Retinal pigment epithelial cell (primary cell): ENCODE measurements around the gene MEF2C.

Experiments used
- DNase-seq: peaks from one replicate; pipeline ENCODE4 v3.0.0-alpha.2; 2010; ENCODE audit warnings: low read depth
- H3K4me3 ChIP-seq: 2 replicates; pipeline ENCODE4 v1.5.1; 2011; ENCODE audit warnings: mild to moderate bottlenecking, low read length, control low read depth, moderate library complexity
- TF ChIP-seq, protein P1 (sequence below): conservative IDR thresholded peaks from 2 replicates; pipeline ENCODE4 v1.5.1; 2011; ENCODE audit warnings: low read depth, low read length, control low read depth, inconsistent platforms

MEF2C gene

DNA sequence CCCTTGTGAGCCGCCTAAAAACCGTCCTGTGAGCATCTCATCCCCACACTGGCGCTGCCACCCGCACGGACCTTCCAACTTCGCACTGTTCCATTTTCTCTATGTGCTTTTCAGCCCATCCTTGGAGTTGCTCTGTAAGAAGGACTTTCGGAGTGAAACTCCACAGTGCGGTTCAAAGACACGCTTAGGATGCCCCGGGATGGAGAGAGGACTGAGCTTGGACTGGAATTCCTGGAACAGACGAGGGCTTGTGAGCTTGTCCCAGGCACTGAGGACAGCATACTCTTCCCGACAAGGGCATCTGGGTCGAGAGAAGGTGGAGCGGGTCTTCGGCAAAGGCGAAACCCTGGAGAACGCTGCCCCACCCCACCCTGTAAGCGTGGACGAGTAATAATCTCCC is 187.8 kb downstream of the MEF2C start:
- TF ChIP-seq, protein P1, sequence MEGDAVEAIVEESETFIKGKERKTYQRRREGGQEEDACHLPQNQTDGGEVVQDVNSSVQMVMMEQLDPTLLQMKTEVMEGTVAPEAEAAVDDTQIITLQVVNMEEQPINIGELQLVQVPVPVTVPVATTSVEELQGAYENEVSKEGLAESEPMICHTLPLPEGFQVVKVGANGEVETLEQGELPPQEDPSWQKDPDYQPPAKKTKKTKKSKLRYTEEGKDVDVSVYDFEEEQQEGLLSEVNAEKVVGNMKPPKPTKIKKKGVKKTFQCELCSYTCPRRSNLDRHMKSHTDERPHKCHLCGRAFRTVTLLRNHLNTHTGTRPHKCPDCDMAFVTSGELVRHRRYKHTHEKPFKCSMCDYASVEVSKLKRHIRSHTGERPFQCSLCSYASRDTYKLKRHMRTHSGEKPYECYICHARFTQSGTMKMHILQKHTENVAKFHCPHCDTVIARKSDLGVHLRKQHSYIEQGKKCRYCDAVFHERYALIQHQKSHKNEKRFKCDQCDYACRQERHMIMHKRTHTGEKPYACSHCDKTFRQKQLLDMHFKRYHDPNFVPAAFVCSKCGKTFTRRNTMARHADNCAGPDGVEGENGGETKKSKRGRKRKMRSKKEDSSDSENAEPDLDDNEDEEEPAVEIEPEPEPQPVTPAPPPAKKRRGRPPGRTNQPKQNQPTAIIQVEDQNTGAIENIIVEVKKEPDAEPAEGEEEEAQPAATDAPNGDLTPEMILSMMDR, result no peak
- no peak overlapping the region for H3K4me3 ChIP-seq
- no peak for DNase-seq

DNA sequence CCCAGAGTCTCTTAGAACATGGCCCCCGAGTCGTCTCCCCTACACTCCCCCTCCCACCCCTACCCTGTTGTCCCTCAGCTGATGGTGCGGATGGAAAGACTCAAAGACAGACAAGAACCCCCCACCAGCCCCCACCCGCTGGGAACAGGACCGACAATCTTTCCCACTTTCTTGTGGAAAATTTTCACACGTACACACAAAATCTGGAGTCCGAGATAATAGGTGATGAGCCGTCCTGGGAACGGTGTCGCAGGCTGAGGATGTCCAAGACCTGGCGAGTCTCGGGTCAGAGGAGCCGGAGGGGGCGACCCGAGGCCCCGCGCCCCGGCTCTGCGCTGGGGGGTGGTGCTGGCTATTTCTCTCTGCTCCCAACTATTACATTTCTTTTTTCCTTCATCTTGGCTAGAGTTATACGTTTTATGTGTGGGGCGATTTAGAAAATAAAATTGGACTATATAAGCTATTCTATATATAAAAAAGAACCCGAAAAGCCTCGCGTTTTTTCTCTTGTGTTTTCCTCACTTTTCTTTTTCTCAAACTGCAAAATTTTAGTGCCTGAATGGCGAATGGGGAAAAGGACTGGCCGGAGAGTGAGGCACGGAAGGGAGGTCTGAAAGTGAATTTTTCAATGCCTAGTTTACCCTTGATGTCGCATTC is 188.8 kb downstream of the MEF2C start:
- TF ChIP-seq, protein P1, result no peak
- H3K4me3 ChIP-seq, result no peak overlapping the region
- no peak for DNase-seq

DNA sequence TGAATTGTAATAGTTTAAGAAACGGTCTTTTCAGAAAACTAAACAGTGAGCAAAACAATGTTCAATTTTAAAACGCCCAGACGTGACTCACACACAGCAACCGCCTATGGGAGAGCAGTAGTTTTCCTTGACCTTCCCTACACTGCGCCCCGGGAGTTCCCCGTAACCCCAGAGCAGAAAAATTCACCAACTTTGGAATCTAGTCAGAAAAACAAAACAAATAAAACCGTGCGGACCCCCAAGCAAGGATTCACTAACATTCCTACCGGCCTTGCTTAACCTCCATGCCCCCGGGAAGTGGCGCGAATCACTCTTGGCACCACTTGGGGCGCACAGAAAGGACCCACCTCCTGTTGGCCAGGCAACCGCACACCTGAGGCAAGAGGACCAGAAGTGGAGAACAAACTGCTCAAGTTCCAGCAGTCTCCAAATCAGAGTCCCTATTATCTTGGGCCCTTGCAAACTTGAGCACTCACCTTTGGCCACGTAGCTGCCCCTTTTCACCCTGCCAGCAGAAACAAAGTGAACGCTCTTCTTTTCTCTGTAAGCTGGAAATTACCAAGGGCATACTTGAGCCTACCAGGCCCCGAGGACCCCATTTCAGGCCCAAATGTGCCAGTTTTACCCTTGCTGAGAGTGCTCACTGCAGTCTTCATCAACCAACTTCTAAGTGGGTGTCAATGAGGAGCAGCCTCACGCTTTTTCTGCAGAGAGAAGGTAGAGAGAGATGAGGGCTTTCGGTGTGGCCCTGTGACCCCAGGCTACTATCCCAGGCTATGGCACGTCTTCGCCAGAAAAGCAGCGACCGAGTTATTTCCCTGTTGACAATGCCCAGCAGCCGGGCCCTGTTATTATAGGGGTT is 189.7 kb downstream of the MEF2C start:
- TF ChIP-seq, protein P1, result peak; percentile 13
- H3K4me3 ChIP-seq, result no peak overlapping the region
- DNase-seq, result no peak

DNA sequence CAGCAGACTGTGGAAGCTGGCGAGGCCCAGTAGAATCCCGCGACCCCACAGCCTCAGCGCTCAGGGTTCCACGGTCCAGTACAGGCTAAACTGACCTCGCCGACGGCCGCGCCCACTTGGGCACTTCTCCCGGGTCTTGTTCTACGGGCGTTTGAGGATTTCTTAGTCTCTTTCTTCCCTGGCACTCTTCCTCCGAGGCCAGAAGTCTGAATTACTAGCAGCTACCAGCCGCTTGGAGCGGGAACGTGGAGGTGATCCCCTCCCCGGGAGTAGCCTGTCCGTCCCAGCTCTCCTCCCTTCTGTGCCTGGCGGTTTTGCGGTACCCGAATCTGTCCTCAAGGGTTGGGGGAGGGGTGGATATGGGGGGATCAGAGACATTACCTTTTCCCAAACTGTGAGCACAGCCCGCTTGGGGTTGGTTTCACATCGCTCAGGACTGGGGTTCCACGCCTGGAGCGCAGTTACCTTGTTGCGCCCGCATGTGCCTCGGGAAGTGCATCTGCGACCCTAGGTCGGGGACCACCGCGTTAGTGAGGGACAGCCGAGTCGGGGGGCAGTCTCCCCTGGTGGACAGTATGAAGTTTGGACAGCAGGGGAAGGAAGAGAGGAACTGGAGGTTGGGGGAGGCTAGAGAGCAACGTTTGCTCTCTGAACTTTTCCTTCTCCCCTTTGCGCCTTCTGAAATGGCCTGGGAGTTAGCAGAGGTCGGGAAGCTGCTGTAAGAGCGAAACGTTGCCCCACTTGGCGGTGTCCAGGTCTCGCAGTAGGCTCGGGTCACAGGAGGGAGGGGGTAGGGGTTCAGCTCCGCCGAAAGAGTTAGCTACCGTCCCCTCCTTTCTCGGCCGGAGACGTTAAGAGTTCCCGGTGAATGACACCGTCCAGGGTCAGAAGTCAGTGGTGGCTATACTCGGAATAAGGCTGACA is 190.8 kb downstream of the MEF2C start:
- TF ChIP-seq, protein P1, result no peak
- no peak overlapping the region for H3K4me3 ChIP-seq
- no peak for DNase-seq

DNA sequence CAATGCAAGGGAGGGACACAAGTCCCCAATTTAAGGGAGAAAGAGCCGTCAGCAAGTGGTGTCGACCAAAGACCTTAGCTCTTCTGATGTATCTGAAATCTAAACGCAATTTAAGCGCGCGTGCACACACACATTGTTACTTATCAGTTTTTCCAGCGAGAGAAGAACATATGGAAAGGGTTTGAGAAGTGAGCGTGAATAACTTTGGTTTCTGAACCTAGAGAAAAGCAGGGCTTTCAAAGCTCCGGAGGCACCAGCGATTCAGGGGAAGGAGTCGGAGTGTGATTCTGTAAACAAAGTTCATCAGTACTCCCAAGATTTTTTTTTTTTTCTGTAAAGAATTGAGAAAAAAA is 191.8 kb downstream of the MEF2C start:
- TF ChIP-seq, protein P1, result no peak
- no peak overlapping the region for H3K4me3 ChIP-seq
- DNase-seq, result no peak

DNA sequence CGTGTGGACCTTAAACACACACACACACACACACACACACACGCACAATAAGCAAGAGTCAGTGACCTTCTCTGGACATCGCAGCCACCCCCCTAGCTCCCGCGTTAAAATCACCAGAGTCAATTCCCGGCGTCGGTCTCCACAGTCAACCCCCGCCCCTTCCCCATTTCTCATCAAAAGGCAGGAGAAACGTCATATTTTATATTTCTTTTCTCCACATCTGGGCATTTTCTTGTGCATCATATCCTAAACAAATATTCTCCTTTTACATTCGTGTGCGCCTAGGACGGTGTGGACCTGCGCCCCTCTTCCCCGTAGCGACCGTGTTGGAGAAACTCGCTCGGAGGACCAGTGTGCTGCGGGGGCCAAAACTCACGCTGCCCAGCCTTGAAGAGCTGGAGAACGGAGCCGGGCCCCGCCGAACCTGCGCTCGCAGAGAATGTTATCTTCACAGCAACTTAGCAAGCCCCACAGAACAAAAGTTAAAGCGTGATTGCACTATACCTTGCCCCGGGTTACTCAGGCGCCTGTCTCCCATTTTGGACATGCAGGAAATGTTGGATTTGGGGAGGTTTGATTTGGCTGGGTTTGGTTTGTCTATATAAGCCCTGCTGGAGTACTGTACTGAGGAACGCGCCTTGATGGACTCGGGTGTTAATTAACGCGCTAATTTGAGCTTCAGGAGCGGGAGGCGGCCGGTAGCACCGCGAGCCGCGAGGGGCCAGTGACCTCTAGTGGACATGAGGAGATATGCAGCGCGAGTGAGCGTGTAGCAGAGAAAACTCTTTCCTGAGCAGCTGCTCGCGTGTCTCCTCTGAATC is 192.4 kb downstream of the MEF2C start:
- TF ChIP-seq, protein P1, result peak; percentile 98
- peak overlapping the region; percentile 23 for H3K4me3 ChIP-seq
- no peak for DNase-seq
